Left renal pelvis (tissue), 4 donors: ENCODE results near the gene FKBP2. TPM values are rescaled to one million over a fixed set of nuclear protein-coding genes. Genes with fewer than 3 reads are reported as not detected.

Experiments
- DNase-seq, 4 donors: peaks; one replicate each; pipeline ENCODE4 v3.0.0-alpha.2; 2013; ENCODE audit warnings: low read depth in 4 of 4, low spot score in 3 of 4
- polyA plus RNA-seq, 4 donors: library from polyadenylated mRNA; unstranded; fragments of 120-200 nt; gene quantifications; one replicate each; pipeline ENCODE4 v1.2.1, GENCODE V29; 2013; ENCODE audit not compliant: insufficient read length in 4 of 4

The FKBP2 gene
- polyA plus RNA-seq, 4 donors: 61.0 to 99.2 (median 86.6) TPM

DNA sequence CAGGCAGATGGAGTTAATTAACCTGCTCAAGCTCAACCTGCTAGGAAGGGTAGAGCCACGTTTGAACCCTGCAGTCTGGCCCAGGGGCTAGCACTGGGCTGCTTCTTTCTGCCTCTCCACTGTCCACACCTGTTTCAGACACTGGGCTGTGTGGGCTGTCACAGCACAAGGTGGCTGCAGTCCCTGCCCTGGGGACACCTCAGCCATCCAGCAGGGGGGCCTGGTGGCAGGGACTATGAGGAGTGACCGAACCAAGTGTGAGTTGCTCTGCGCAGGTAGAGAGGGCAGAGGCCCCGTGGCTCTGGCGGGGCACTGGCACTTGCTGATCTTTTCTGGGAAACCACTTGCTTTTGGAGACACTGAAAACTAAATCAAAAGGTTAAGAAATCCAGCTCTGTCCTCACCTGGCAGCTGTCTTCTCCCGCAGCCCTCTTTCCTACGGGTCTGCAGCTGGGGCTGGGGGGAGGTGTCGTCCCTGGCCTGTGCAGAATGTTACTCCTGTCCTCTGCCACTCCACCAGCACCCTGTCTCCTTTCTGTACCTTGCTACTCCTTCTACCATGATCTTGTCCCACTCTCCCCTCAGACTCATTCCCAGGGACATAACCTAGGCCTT, 37.8 kb downstream of the FKBP2 start:
- DNase-seq: no peak

GRCh38 chr11:64281957-64282770, 41.3 kb downstream of the FKBP2 start:
- DNase-seq: no peak

DNA sequence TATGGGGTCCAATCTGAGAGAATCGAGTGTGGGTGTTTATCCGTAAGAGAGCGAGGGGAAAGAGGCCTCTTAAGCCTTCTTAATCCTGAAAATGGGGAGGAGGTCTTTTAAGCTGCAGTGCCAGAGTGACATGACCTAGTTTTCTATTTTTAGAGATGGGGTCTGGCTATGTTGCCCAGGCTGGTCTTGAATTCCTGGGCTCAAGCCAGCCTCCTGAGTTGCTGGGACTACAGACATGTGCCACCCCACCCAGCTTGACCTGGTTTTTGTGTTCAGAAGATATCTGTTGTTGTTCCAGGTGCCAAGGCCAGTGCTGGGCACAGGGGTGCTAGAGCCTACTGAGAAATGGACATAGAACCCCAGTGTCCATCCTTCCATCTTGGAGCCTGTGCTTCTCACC, 42.2 kb downstream of the FKBP2 start:
- DNase-seq: no peak

DNA sequence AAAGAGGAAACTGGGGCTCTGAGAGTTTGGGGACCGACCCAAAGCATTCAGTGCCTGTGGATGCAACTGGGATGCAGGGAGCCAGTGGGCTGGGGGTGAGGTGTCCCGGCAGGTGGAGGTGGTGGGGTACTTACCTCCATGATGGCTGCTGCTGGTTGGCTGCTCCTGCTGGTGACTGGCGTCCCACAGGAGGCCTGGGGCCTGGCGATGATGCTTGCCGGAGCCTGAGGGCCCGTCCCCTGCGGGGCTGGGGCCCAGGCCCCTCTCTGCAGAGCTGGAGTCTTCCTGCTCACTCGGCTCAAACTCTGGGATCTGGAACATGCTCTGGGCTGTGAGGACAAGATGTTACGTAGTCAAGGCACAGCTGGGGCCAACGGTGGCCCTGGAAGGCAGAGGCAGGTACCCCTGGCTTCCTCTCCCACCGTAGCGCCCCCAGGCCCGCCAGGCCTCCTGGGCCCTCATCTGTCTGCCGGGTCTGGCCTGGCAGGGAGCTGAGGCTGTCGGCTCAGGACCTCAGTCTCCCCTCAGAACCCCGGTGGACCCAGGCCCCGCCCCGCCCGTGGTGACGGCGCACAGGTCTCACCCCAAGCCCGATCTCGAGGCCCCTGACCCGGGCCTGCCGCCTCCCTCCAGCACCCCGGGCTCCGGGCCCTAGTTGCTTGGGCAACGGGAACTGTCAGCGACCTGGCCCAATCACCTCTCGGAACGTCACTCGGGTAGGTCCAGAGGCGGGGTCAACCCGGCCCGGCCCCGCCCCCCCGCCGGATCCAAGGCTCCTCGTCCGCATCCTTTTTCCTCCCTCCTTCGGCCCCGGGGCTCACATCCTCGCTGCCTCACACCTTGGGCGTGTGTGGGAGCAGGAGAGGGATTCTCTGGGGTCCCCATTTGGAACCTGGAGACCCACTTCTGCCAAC, 43.4 kb downstream of the FKBP2 start, which contains the start of gene BAD:
Gene BAD (minus strand): TSS at position 618 of the 914 bp plus-strand sequence. CDS start 297 bp downstream, at position 321.
- DNase-seq: peak in 3 of 4 donors; percentile 81 to 86 (median 84)

DNA sequence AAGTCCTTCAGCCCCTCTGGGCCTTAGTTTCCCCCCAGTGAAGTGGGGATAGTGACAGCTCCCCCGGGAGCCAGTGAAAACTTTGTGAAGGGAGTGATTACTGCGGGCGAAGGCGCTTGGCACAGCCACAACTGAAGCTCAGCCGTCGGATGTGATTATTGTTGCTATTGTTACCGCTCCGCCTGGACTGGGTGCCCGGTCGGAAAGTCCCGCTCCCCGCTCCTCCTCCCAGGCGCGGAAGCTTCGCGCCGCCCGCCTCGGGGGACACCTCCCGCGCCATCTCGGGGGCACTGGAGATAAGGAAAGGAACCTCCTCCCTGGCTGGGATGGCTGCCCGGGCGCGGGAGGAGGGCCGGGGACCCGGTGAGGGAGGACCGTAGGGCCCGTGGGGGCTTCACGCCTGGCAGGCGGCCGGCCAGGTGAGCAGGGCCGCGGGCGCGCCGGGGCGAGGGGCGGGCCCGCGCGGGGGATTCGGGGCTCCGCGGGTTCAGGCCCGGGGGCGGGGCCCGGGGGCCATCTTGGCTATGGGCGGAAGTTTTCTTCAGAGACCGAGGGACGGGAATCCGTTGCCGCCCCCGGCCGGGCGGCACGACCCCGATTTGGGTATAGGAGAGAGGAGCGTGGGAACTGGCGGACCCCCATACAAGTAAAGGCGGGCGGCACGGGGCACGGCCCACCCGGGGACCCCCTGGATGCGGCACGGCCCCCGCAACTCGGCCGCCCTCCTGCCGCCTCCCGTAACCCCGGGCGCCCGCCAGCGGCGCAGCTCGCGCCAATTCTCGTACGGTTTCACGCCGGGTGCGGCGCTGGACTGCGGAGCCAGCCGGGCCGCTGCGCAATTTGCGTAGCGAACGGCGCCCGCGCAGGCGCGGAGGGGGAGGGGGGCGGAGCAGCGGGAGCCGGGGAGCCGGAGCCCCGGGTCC, 44.3 kb downstream of the FKBP2 start, which contains the start of gene GPR137:
Gene GPR137 (plus strand): TSS at position 887 of the 923 bp plus-strand sequence. CDS start 677 bp downstream, outside the sequence.
- DNase-seq: peak in 2 of 4 donors; percentile 75 to 80

DNA sequence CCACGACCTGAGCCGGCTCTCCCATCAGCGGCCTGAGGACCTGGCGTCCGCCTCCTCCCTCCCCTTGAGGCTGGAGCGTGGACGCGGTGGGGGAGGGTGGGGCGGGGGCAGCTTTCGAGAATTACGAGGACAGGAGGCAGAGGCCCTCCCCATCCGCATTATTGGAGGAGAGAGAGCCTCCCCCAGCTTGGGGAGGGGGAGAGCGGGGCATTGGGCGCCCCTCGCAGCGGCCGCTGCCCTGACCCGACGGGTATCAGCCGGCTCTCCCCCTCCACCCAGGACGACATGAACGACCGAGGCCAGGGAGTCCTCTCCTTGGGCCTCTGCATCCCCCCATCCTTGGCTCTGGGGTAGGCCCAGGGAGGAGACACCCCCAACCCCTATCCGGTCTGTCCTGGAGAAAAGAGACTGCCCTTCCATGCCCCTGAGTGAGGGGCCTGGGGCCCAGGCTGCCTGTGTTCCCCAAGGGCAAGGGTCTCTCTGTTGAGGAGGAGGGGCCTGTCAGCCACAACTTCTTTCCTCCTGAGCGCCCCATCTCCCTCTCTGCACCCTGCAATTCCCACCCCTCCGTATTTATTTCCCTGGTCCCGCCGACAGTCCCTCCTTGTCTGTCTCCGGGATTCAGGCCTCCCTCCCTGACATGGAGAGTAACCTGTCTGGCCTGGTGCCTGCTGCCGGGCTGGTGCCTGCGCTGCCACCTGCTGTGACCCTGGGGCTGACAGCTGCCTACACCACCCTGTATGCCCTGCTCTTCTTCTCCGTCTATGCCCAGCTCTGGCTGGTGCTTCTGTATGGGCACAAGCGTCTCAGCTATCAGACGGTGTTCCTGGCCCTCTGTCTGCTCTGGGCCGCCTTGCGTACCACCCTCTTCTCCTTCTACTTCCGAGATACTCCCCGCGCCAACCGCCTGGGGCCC, 45.2 kb downstream of the FKBP2 start:
- no peak for DNase-seq

- DNase-seq: no peak
Measured at GRCh38 chr11:64286801-64287159, 45.9 kb downstream of the FKBP2 start.

DNA sequence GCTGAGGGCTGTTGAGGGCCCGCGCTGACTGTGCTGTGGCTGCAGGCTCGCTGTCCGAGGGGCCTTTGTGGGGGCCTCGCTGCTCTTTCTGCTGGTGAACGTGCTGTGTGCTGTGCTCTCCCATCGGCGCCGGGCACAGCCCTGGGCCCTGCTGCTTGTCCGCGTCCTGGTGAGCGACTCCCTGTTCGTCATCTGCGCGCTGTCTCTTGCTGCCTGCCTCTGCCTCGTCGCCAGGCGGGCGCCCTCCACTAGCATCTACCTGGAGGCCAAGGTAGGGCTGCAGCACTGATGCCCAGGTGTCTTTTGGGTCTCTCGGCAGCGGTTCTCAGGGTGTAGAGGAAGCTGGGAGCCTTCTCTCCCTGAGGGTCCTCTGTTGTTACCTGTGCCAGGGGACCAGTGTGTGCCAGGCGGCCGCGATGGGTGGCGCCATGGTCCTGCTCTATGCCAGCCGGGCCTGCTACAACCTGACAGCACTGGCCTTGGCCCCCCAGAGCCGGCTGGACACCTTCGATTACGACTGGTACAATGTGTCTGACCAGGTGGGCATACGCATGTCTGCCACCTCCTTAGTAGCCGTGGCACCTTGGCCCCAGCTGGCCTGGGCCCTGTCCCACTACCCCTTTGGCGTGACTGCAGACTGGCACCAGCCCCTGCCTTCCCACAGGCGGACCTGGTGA, 46.9 kb downstream of the FKBP2 start:
- no peak for DNase-seq

DNA sequence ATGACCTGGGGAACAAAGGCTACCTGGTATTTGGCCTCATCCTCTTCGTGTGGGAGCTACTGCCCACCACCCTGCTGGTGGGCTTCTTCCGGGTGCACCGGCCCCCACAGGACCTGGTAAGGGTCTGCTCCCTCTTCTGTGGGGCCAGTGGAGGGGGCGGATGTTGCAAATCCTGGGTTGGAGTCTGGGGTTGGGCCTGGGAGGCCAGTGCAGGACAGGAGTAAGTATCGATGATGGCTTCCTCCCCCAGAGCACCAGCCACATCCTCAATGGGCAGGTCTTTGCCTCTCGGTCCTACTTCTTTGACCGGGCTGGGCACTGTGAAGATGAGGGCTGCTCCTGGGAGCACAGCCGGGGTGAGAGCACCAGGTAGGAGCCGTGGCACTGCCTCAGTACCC, 47.5 kb downstream of the FKBP2 start:
- DNase-seq: no peak

DNA sequence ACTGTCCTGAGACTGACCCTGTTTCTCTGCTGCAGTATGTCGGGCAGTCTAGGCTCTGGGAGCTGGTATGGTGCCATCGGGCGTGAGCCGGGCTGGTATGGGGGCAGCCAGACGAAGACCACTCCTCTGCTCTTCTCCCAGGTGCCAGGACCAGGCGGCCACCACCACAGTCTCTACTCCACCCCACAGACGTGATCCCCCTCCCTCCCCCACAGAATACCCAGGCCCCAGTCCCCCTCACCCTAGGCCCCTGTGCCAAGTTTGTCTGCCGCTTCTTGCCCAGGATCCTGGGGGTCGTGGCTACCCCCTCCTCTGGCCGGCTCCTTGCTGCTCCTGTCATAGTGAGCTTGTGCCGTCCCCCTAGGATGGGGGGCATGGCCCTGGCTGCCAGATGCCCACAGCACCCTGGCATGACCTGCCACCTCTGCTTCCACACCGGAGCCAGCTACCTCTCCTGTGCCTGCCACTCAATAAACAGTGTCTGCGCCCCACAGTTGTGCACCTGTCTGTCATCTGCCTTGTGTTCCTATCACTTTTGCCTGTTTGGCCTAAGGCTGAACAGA, 48.2 kb downstream of the FKBP2 start:
- no peak for DNase-seq

GRCh38 chr11:64290352-64291261, 49.7 kb downstream of the FKBP2 start:
- DNase-seq: no peak

DNA sequence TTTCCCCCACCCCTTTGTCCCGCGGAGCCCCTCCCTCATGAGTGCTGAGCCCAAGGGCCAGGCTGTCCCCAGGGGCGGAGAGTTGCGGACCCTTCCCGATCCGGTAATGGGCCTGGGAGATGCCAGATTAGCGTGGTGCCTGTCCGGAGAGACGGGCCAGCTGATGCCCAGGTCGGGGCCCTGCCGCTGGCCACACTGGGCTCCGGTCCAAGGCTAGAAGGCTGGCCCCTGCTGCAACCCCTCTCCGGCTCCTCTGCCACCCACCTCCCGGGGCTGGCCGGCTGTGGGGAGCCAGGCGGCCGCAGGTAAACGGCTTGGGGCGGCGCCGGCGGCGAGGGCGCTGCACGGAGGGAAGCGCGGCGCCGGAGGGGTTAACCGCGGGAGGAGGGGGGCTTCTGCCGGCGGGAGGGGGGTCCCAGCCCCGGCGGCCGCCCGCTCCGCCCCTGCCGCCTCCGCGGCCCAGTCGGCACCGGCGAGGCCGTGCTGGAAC, 50.4 kb downstream of the FKBP2 start, which contains the start of gene KCNK4:
Gene KCNK4 (plus strand): TSS at position 41 of the 490 bp plus-strand sequence. CDS start 1,717 bp downstream, outside the sequence.
- no peak for DNase-seq

DNA sequence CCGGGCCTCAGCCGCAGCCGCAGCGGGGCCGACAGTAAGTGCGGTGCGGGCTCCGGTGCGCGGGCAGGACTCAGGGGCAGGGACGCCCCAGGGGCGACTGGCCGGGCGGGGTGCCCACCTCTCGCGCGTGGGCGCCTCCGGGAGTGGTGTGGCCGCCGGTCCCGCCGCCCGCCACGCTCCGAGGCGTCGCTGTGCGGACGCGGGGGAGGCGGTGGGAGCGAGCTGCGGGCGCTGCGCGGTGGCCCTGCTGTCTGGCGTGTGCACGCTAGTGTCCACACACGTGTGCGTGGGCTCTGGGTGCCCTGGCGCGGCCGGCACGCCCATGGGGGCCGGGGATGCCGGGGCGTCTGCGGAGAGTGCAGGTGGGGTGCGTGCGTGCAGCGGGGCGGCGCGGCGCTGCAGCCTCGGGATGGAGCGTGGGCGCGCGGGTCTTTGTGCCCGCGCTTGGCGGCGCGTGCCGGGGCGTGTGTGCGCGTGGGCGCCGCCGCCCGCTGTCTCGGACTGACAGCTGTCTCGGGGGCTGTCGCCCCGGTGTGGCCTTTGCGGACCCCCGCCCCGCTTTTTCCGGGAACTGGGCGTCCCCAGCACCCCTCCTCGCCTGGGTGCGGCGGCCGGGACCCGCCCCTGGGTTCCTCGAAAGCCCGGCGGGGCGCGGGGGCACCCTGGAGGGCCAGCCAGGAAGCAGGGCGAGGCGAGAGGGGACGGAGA, 51.0 kb downstream of the FKBP2 start:
- DNase-seq: no peak

DNA sequence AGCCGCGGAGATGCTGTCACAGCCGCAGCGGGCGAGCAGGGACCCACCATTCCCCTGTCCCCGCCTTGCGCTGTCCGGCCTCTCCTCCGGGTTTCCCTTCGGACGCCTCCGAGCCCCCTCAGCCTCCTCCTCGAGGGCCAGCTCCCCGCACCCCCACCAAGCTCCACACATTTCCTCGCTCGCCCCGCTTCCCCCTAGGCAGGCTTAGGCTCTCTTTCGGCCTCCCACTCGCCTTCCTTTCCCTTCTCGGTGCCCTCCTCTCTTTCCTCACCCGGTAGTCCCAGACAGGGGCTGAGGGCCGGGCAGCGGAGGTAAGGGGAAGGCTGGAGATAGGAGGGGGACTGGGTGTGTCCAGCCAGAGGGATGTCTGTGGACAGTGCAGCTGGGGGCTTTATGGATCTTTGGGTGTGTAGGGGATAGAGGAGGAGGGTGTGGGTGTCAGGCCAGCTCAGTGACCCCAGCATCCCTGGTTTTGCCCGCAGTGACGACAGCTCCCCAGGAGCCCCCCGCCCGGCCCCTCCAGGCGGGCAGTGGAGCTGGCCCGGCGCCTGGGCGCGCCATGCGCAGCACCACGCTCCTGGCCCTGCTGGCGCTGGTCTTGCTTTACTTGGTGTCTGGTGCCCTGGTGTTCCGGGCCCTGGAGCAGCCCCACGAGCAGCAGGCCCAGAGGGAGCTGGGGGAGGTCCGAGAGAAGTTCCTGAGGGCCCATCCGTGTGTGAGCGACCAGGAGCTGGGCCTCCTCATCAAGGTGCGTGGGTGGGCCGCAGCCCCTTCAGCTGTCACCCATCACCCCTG, 51.8 kb downstream of the FKBP2 start:
- no peak for DNase-seq
